Measurements from ENCODE around the gene LINGO4.
"Not testable (repeated sequence)": the region's sequence is repeated elsewhere in the genome, so short reads cannot be mapped to it uniquely, and the experiment has no call there.

Gene LINGO4

DNA sequence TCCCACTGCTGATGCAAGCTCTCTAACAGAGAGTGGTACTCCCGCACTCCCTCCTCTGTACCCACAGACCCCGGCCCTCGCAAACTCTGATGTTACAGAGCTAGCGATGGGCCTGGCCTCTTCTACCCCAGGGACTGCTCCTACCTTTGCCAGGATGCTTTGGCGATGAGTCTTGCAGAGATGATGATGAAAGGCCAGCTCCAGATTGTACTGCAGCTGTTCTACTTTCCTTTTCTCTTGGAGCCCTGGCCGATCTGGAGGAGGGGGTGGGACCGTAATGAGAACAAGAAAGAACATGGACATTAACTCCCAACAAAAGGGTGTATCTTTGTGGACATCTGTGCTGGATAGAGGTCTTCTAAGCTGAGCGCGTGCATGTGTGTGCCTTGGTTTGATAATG, 6.0 kb upstream of the LINGO4 start:
- no peak for DNase-seq

DNA sequence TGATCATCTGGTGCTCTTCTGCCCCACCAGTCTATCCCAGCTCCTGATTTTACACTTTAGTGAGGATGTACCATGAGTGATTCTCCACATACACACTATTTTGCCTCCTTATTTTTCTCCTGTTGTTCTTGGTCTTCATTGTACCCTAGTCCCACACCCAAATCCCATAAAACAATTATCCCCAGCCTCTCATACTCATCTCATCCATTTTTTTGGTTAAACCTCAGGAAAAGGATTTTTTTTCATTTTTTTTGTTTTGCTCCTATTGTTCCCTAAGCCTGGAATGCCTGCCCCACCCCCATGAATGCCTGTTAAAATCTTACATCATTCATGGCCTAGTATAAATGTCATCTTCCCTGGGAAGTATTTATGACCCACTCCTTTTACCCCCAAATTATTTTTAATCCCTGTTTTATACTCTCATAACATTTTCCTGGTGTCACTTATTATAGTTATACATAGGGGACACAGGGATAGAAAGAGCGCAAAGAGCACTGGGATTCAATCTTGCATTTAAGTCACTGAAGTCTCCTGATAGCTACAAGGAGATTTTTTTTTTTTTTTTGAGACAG, 4.9 kb upstream of the LINGO4 start:
- DNase-seq, result no peak

DNA sequence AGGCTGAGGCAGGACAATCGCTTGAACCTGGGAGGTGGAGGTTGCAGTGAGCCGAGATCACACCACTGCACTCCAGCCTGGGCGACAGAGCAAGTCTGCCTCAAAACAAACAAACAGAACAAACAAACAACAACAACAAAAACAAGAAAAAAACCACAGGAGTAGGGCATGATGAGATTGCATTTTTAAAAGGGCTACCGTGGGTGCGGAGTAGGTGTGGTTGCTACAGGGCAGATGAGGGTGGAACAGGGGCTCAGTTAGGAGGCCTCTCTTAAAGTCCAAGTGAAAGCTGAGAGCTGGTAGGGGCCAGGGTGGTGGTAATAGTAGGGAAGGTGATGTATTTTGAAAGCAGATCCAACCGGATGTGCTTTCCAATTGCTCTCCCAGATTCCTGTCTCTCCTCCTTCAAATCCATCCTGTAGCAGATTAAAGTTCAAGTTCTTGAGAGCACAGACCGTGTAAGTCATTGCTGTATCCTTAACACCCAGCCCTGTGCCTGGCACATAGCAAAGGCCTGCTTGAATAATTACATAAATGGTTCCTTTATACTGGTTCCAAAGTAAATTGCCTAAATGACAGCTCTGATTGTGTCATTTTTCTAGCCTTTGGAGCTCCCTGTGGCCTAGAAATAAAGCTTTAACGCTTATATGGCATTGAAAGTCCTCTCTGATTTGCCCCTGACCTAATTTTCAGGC, 4.2 kb upstream of the LINGO4 start:
- DNase-seq, result no peak

DNA sequence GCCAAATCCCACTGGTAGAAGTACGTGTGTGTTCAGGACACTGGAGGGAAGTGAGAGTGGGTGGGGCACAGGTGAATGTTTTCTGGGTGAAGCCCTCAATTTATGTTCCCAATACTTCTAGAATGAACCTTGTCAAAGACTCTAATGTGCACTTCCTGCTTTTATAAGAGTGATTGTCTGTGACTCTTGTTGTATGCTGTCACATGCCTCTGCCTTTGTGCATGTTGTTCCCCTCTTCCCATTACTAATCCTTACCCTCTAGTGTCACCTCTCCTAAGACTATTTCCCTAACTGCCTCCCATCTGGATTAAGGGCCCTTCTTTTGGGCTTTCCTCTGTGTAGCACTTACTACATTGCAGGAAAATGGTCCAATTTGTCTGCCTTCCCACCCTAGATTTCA, 2.5 kb upstream of the LINGO4 start:
- no peak for DNase-seq

DNA sequence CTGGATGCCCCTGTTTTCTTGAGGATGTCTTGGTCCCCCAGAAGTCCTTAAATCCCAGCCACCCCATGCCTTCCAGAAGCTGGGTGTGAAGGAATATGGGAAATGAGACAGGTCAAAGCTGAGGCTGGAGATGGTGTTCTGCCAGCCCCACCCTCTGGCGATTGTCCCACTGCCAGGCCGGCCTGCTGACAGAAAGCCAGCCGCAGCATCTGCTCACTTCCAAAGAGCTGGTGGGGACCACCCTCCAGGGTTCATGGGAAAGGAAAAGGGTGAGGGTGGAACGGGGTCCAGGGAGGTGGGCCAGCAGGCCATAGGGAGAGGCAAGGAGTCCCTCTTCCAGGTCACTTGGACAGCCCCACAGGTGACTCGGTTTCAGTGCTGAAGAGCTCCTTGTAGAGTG, 1.9 kb upstream of the LINGO4 start:
- DNase-seq, result no peak

DNA sequence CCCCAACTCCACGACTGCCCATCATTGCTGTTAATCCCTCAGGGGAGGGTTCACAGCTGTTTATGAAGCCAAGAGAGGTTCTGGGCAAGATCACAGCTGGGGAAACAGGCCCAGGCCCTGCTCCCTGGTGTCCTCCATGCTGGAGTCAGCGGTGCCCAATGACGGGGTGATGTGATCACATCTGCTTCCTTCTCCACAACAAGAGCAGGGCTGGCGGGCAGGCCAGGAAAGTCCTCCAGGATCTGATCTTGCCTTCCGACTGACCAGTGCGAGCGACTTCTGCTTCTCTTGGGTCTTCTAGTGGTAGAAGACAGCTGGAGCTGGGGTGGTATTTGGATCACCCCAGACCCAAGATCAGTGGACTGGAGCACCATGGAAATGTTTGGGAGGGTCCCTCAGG, 951 bp upstream of the LINGO4 start:
- no peak for DNase-seq

DNA sequence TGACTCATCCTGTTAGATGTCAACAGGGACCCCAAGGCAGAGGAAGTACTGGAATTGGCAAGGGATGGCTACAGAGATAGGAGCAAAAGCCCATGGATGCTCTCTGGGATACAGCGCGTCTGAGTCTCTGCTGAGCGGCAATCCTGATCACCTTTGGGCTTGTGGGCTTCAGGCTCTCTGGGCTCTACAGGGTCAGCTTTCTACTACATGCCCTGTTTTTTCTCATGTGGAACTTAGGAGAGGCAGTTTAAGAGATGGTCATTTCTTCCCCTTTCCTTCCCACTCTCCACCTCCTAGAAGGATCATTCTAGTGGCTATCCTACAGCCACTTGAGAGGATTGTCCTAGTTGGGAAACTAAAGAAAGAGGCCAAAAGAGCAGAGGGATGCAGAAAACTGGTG, 1.3 kb downstream of the LINGO4 start:
- no peak for DNase-seq

DNA sequence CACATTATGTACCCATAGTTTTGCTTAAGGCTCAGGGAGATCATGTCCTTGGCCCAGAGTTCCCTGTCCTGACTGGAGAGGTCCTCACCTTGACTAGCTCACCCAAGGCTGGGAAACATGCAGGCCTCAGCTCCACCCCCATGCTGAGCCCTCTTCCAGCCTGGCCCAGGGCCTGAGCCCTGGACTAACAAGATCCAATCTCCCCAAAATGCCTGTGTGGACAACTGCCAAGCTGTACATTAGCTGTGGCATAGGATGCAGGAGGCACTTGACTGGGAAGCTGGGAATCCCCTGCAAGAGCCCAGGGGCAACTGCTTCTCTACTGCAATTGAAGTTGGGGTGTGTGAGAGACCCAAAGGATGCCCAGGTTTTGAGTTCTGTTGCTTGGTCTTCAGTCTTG, 2.1 kb downstream of the LINGO4 start:
- no peak for DNase-seq

DNA sequence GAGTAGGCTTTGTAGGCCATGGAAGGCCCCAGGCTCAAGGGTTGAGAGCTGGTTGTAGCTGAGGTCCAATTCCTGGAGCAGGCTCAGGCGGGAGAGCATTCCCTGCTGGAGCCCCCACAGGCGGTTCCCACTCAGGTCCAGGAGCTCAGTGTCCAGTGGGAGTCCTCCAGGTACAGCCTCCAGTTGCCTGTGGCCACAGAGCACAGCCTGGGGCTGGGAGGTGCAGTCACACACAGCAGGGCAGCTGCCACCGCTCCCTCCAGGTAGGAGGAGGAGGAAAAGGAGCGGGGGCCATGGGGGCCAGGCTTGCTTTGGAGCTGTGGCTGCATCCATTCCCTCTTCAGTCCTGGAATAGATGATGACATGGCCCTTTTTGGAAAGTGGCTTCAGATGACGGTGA, 2.8 kb downstream of the LINGO4 start:
- no peak for DNase-seq

DNA sequence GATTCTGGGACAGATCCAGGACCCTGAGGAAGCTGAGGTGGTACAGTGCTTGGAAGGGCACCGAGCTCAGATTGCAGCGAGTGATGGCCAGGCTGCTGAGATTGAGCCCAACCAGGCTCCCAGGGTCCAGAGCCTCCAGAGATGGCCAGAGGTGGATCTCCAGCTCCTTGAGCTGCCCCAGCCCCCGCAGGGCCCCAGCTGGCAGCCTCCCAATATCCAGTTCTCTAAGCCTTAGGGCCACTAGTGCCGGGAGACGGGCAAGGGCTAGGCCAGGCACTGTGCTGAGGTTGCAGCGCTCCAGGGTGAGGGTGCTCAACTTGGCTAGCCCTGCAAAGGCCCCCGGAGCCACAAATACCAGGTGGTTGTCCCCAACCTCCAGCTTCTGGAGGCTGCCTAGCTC, 3.4 kb downstream of the LINGO4 start:
- DNase-seq, result no peak

DNA sequence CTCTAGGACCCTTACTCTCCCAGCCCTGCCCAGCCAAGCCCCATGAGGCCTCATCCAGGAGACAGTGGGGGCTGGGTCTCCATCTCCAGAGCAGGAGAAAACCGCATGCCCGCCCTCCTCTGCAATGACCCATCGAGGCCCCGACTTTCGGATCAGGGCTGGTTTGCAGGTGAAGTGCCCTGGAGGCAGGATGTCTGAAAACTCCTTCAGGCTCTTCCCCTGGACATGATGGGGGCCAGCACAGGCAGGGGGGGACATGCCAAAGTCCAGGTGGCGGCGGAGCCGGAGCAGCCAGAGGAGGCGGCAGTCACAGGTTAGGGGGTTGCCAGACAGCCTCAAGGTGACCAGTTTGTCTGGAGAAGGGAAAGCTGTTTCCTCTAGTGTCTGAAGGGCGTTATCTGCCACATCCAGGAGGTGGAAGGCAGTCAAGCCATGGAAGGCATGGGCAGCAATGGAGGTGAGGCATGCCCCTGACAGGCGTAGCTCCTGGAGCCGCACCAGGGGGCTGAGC, 3.9 kb downstream of the LINGO4 start:
- DNase-seq, result no peak

DNA sequence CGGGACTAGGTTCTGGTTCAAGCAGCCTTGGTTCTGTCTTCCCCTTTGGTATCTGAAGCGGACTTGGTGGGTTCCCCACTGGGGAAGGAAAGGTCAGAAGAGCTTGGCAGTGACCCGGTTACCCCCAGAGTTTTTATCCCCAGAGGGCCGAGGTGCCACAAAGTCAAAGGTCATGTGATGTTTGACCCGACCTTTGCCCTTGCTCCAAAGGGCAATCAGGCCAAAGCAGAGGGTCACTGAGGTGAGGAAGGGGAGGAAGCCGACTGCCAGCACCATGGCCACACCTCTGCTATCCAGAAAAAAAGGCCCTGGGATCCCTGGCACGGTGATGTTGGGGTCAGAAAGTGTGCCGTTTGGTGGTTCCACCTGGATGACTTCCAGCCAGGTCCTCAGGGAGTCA, 4.4 kb downstream of the LINGO4 start:
- no peak for DNase-seq

DNA sequence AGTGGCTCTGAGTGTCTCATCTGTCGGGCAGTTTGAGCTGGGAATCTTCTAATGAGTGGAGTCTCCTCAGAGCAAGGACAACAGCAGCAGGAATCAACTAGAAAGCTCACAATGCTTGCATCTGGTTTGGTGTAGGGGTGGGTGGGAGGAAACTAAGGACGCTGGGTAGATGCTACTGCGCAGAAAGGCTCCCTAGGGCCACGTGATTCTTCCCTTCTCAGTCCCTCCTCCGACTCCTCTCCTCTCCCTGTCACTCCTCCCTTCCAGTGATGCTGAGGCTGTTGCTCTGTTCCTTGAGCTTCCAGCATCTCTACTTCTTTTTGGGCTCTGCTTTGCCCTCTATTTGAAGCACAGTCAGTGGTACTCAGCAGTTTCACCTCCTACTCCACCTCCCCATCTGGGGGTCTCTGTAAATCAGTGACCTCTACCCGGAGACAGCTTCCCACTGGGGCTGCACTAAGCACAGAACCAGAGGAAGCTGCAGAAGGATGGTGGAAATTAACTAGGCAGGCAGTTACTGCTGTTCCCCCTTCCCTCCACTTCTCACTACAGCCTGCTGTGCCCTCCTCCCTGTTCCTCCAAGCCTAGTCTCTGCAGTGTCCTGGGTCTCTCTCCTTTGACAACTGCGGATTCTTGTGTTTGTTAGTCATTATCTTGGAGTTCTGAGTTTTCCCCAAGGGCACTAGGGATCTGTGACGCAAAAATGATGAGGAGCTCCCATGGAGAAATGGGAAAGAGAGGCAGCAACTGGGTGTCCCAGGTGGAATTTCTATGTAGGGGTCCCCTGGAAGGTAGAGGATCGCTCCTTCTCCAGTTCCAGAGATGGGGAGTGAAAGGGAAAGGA, 5.8 kb downstream of the LINGO4 start:
- DNase-seq, result no peak

DNA sequence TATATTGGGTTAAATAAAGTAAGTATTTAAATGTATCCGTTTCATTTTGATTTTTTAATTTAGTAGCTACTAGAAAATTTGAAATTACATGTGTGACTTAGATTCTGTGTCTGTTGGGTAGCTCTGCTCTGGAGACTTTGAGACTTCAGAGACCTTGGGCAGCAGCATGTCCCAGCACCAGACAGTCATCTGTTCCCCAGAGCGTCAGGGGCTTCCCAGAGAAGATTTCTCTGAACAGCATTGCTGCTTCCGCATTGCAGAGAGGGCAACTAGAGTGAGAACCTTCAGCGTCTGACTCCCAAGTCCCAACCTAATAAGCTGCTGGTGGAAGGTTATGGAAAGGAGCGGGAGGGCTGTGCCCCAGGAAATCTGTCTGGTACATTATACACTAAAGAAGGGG, 6.6 kb downstream of the LINGO4 start:
- DNase-seq, result no peak

DNA sequence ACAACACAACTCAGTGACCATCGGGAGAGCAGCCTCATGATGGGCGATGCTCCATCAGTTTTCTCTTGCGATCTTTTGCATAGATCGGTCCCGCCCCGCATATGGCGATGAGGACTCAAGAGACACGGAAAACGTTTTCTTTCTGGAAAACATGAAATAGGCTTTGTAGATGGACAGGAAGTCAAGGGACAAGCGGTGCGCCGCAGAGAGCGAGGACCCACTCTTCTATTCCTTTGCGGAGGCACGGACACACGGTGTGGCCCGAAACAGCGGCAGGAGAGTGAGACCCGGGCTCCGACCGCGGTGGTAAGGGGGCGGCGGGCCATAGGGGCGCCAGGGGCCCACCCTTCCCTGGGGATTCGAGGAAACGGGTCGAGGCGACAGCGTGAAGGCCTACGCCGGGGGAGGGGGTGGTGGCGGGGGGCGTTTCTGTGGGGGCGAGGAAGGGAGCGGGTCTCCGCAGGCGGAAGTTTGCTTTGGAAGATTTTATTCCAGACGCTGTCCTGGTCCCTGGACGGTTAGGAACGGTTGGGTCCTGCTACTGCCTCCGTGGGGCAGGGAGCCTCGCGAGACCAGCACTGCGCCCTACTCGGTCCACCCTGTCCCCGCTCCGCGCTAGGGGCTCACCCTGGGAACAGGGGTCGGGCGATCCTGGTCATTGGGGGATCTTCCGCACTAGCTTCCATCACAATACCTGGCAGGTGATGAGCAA, 14.1 kb downstream of the LINGO4 start:
- DNase-seq, result no peak

DNA sequence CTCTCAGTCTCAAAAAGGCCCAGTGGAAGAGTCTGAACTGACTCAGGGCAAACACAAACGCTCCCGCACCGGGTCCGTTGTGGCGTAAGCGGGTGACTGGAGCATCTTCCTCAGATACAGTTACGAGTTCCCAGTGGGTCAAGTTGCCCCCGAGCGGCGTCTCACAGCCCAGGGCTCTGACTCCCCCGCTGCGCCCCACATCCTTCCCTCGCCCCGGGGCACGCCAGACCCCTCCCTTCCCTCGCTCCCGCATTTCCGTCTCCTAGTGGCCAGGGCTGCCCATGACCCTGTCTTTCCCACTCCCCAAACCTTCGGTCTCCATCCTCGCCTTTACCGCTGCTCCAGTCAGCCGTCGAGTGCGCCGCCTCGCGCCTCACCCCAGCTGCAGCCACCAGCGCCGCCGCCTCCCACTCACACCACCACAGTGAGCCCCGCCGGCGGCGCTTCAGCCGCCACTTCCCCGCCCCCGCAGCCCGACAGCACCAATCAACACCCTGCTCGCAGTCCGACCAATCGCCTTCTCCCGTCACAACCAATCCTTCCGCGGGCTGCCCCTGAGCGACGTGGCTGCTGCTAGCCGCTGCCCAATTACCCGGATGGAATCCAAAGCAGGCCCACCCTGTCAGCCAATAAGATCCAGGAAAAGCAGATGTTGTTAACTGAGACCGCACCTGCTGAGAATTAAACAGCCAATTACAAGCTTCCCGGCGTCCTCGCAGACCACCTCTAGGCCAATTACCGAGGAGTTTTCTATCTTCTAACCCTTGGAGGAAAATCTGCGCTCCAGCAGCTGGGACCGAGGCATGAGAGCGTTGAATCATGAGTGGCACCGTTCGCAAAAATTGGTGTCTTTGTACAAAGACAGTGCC, 14.9 kb downstream of the LINGO4 start, which contains the start of gene TDRKH:
Gene TDRKH, minus strand, starts transcription at position 430 of the 869 bp plus-strand sequence. CDS start 7,478 bp downstream, outside the sequence.
- DNase-seq, result peak; percentile 98

DNA sequence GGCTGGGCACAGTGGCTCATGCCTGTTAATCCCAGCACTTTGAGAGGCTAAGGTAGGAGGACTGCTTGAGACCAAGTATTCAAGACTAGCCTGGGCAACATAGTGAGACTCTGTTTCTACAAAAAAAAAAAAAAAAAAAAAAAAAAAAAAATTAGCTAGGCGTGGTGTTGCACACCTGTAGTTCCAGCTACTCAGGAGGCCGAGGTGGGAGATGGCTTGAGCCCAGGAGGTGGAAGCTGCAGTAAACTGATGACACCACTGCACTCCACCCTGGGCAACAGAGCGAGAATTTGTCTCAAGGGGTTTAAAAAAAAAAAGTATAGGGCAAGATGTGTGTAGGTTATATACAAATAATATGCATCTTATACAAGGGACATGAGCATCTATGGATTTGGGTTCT, 17.5 kb downstream of the LINGO4 start:
- DNase-seq, result no peak

DNA sequence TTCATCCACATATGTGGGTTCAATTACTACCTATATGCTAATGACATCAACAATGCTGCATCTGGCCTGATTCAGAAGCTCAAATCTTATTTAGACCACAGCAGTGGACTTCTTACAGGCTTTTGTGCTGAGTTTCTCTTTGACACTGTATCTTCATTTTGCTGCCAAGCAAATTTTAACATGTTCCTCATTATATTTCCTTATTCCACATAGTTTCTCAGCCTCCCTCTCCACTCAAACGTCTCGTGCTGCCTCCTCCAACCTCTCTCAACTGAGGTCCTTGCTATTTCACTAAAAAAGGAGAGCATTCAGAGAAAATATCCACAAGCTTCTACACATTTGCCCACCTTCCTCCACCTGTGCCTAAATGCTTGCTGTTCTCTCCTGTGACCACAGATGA, 21.4 kb downstream of the LINGO4 start:
- DNase-seq, result no peak

DNA sequence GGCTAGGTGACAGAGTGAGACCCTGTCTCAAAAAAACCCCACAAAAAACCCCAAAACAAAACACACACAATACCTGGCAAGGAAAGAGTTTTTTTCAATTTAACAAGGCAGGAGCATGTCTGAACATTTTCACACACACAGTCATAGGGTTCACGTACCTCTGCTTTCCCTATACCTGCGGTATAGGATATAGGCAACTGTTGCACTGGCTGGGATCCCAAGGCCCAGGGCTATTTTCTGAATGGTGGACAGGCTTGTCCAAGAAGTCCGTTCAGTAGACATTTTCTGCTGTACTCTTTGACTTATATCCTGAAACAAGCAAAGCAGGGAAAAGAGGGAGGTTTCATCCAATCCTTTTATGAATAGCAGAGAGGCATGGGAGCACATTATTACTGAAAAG, 22.5 kb downstream of the LINGO4 start:
- no peak for DNase-seq

DNA sequence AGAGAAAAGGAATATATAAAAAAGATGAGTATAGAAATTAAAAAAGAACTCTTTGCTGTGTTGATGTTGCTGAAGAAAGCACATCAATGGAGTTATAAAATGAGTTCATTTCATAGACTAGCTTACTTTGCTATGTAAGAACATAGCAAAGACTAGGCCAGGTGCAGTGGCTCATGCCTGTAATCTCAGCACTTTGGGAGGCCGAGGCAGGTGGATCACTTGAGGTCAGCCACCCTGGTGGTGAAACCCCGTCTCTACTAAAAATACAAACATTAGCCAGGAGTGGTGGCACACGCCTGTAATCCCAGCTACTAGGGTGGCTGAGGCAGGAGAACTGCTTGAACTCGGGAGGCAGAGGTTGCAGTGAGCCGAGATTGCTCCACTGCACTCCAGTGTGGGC, 23.2 kb downstream of the LINGO4 start:
- not testable (repeated sequence) for DNase-seq

DNA sequence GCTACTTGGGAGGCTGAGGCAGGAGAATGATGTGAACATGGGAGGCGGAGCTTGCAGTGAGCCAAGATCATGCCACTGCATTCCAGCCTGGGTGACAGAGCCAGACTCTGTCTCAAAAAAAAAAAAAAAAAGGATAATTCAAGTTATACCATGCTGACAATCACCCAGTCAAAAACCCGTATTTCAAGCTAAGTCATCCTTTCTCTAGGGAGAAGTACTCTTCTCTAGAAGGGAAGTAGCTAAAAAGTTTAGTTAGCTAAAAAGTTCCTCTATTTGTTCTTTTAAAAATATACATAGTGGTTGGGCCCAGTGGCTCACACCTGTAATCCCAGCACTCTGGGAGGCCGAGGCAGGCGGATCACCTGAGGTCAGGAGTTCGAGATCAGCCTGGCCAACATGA, 24.5 kb downstream of the LINGO4 start:
- DNase-seq, result not testable (repeated sequence)

DNA sequence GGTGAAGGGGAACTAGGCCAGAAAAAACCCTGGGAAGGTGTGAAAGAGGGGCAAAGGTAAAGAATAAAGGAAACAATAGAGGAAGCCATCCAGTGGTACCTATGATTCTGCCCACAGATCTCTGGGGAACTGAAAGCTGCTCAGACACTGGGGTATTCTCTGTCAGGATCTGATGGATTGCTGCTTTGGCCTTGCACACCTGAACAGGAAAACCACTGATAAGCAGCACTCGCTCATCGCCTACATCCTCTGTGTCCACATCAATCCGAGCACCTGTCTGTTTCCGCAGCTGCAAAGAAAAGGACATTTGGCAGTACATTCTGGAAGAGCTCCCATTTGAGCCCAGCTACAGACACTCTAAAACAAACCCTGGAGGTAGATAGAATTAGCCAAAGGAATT, 25.4 kb downstream of the LINGO4 start:
- DNase-seq, result no peak

Data from NCI-H1436 (cell line).